HG03064 (cell line): ENCODE data around the gene EDC4.
"Not testable (repeated sequence)": the region's sequence is repeated elsewhere in the genome, so short reads cannot be mapped to it uniquely, and the experiment has no call there.

Experiments used
- ATAC-seq: cut with Tn5 transposase; IDR thresholded peaks from one replicate; pipeline ENCODE4 v1.9.1; 2021; ENCODE audit warnings: low read depth; ENCODE audit not compliant: unreplicated experiment

EDC4 gene

GRCh38 chr16:67907397-67908180, 34.7 kb downstream of the EDC4 start:
- no peak for ATAC-seq

- ATAC-seq, result no peak
Observed at GRCh38 chr16:67909056-67909742, 36.3 kb downstream of the EDC4 start.

- ATAC-seq, result no peak
Observed at GRCh38 chr16:67910158-67910557, 37.3 kb downstream of the EDC4 start.

GRCh38 chr16:67914758-67915495, 42.1 kb downstream of the EDC4 start:
- ATAC-seq, result no peak

GRCh38 chr16:67915496-67915769, 42.6 kb downstream of the EDC4 start:
- ATAC-seq, result not testable (repeated sequence)

GRCh38 chr16:67915831-67916723, 43.2 kb downstream of the EDC4 start:
- ATAC-seq, result no peak

GRCh38 chr16:67917140-67917851, 44.4 kb downstream of the EDC4 start:
- ATAC-seq, result no peak

- no peak for ATAC-seq
Observed at GRCh38 chr16:67917852-67918236, 45.0 kb downstream of the EDC4 start.

- ATAC-seq, result no peak
Observed at GRCh38 chr16:67919622-67920221, 46.9 kb downstream of the EDC4 start.

- no peak for ATAC-seq
Observed at GRCh38 chr16:67922221-67922620, 49.4 kb downstream of the EDC4 start.

- no peak for ATAC-seq
Observed at GRCh38 chr16:67922740-67923139, 49.9 kb downstream of the EDC4 start.

GRCh38 chr16:67923414-67924116, 50.7 kb downstream of the EDC4 start:
- ATAC-seq, result no peak

GRCh38 chr16:67924140-67924906, 51.5 kb downstream of the EDC4 start:
- no peak for ATAC-seq

GRCh38 chr16:67926181-67926750, 53.4 kb downstream of the EDC4 start:
- ATAC-seq, result no peak

- no peak for ATAC-seq
Observed at GRCh38 chr16:67927131-67927941, 54.5 kb downstream of the EDC4 start.

- no peak for ATAC-seq
Observed at GRCh38 chr16:67928147-67928546, 55.3 kb downstream of the EDC4 start.
